Ramos (cell line): ENCODE results near the gene CASK.

Source experiments
- in situ Hi-C: fragments of 300-500 bp; cut with MboI; formaldehyde crosslinking; loops from one replicate; pipeline ENCODE4 v1.14.3; 2022; ENCODE audit warnings: low sequenced_read_pairs; ENCODE audit not compliant: unreplicated experiment

CASK gene

DNA sequence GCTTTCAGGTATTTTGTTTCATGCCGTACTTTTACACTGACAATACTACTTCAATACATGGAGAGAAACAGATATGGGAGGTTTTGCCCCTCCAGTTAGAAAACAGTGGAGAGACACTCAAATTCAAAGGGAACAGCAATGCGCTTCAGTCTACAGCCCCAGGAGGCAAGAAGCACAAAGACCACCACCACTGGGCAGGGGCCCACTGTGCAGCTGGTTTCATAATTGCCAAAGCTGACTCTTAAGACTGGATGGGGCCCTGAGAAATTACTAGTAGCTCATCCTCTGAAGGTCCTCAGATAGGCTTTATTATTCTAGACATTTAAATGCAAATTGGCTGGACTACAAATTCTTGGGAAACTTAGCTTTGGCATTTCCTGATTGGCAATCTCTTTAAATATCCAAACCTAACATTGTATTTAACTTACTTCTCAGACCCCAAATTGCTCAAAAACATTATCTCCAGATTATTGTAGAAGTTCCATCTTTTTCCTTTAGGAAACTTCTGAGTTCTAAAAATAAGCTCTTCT, 320.5 kb downstream of the CASK start:
- in situ Hi-C loops = no loop called here

GRCh38 chrX:41600291-41600690, 323.1 kb downstream of the CASK start:
- in situ Hi-C loops = no loop called here

- in situ Hi-C loops = no loop called here
Measured at GRCh38 chrX:41599507-41599906, 323.8 kb downstream of the CASK start.

GRCh38 chrX:41596596-41596995, 326.8 kb downstream of the CASK start:
- in situ Hi-C loops = no loop called here

DNA sequence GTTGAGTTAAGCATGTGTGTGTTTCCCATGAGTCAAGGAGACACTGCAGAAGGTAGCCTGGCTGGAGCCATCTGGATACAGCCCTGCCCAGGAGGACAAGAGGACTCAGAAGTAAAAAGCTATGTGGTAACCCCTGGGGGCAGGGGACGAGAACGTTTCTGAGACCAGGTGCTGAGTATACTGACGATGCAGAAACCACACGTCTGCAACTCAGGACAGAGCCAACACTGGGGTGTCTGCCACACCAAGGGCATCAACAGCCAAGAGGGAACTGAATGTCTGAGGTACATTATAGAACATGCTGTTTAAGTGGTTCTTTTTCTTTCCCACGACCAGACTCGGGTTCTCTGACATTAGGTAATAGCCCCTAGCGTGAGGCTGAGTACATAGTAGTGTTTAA, 328.7 kb downstream of the CASK start:
- in situ Hi-C loops = no loop called here

GRCh38 chrX:41591906-41592305, 331.4 kb downstream of the CASK start:
- in situ Hi-C loops = no loop called here

- in situ Hi-C loops = no loop called here
Measured at GRCh38 chrX:41590641-41591040, 332.7 kb downstream of the CASK start.

GRCh38 chrX:41589634-41590270, 333.6 kb downstream of the CASK start:
- in situ Hi-C loops = no loop called here

- in situ Hi-C loops = no loop called here
Measured at GRCh38 chrX:41588271-41588670, 335.1 kb downstream of the CASK start.

DNA sequence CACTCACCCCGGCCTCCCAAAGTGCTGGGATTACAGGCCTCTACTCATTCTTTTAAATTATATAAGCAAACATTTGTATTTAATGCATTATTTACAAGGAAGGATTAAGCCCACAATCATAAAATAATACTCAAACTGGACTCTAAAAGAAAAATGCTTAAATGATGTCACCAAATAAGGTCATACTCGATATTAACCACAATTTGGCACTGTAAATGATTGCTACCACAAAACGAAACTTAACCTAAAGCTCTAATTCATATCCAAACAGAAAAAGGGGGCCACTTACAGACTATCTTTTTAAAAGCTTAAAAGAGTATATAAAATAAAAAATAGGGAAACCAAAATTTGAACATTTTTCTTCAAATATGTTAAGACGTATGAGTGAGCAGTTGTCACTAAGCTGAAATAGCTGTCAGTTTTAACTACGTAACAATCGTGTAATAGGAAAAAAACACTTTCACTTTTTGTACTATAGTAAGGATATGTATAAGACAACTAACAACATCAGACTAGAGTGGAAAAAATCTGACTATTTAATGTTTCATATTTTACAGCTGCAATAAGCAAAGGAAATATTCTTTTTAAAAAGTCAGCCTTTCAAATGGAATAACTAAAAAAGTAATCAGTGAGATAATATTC, 342.8 kb downstream of the CASK start:
- in situ Hi-C loops = no loop called here

- in situ Hi-C loops = loop anchor here (25.0 kb wide), 1 partner anchor 198 kb away; no protein-coding TSS in a partner anchor
Measured at GRCh38 chrX:41563876-41564275, 359.5 kb downstream of the CASK start.

- in situ Hi-C loops = loop anchor here (25.0 kb wide), 1 partner anchor 201 kb away; no protein-coding TSS in a partner anchor
Measured at GRCh38 chrX:41561045-41561444, 362.3 kb downstream of the CASK start.

GRCh38 chrX:41559235-41560052, 363.9 kb downstream of the CASK start:
- in situ Hi-C loops = loop anchor here (25.0 kb wide), 1 partner anchor 203 kb away; no protein-coding TSS in a partner anchor

- in situ Hi-C loops = loop anchor here (25.0 kb wide), 1 partner anchor 204 kb away; no protein-coding TSS in a partner anchor
Measured at GRCh38 chrX:41558531-41558930, 364.8 kb downstream of the CASK start.

DNA sequence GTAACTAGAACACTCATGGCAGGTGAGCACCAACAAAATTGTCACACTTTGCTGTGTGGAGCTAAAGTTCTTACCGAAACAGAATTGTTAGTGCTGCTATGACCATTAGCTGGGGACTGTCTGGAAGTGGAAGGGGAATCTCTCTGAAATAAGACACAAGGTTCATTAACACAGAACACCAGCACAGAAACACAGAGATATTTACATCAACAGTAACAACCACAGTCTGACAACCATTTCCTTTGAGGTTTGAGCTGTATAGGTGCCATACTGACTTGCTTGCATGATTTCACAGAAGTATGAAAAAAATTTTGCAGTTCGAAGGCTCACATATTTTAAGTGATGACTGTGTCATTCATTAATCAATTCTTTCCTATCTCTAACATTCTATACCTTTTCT, 366.4 kb downstream of the CASK start:
- in situ Hi-C loops = loop anchor here (25.0 kb wide), 1 partner anchor 205 kb away; no protein-coding TSS in a partner anchor

- in situ Hi-C loops = loop anchor here (25.0 kb wide), 1 partner anchor 209 kb away; no protein-coding TSS in a partner anchor
Measured at GRCh38 chrX:41553688-41554087, 369.7 kb downstream of the CASK start.

GRCh38 chrX:41548411-41548810, 374.9 kb downstream of the CASK start:
- in situ Hi-C loops = no loop called here

DNA sequence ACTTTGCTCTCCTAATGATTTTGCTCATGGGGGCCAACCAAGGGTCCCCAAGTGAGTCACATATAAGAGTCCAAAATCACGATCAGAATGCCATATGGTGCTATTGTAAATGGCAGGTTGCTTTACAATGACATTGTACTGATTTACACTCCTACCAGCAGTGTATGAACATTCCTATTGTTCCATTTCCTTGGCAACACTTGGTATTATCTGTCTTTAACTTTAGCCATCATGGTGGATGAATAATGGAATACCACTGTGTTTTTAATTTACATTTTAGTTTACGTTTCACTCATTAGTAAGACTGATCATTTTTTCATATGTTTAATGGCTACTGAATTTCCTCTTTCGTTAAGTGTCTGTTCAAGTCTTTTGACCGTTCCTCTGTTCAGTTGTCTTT, 379.7 kb downstream of the CASK start:
- in situ Hi-C loops = no loop called here

GRCh38 chrX:41543025-41543424, 380.3 kb downstream of the CASK start:
- in situ Hi-C loops = no loop called here

DNA sequence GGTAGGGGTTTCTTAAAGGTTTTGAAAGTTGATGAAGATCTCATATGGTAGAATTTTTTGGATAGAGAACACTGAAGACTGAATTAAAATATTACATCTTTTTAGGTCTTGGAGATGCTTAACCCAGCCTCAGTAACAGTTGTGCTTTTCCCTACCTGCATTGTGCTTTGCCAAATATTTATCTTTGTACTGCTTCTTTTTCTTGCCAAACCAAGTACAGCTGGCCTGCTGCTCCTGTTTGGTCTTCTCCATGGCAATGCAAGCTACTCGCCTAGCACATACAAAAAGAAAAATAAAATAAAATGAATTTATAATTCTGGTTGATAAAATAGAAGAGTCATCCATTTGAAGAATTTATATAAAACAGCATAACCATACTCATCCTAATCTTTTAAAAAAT, 380.8 kb downstream of the CASK start:
- in situ Hi-C loops = no loop called here

DNA sequence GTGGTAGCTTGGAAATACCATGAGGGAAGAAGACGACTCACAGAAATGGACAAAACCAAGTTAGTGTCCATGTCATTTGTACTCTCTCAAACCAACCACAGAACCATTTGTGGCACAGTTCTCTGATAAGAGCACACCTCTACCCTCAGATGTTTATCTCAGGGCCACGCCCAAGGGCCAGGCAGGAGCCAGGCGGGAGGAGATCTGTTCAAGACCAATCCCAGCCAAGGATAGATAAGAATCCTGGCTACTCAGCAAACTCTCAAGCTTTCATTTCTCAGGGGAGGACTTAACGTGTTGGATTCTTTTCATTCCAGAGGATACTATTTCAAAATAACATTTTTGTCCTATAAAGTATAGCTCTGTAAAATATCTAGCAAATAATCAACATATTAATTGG, 381.2 kb downstream of the CASK start:
- in situ Hi-C loops = no loop called here
